ENCODE measurements around the gene GRID2IP. TPM values are rescaled to one million over a fixed set of nuclear protein-coding genes. Genes with fewer than 3 reads are reported as not detected.

The GRID2IP gene
- total and polyA plus RNA-seq, 2 donors (not counting 1 experiment from before 2014, with no cell fraction given), result 0.72 to 1.7 TPM

DNA sequence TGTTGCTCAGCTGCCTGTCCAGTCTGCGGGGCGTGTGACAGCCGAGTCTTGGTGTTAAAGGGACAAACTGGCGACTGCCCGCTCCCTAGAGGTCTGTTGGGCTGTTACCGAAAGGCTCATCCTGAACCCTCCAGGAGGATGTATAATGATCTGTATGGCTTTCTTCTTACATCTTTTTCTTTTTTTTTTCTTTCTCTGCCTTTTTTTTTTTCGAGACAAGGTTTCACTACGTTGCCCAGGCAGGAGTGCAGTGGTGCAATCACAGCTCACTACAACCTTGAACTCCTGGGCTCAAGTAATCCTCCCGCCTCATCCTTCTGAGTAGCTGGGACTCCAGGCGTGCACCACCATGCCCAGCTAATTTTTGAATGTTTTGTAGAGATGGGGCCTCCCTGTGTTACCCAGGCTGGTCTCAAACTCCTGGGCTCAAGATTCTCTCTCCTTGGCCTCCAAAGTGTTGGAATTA, 39.4 kb upstream of the GRID2IP start:
- Histone ChIP-seq H3K9me3 (ENCODE audit: control extremely low read depth in 1 of 3, control insufficient read depth in 2 of 3, insufficient read depth in 1 of 3, low read length in 2 of 3) (no peaks in the 10 kb centered on the region), H3K4me3 (ENCODE audit: control extremely low read depth in 1 of 5, extremely low read depth in 1 of 5, insufficient read depth in 1 of 5, low read depth in 2 of 5, low read length in 4 of 5) (peak overlapping the region; percentile 45 to 82 (median 74)), H2AFZ (ENCODE audit: insufficient read depth, low read depth, low read length, poor library complexity, severe bottlenecking) (peak overlapping the region; percentile 90), H3K27ac (ENCODE audit: low read length in 2 of 2) (peak overlapping the region in 1 of 2 donors; percentile 76), H4K20me1 (ENCODE audit: control insufficient read depth, insufficient read depth, low read length, poor library complexity, severe bottlenecking) (peaks cover 11% of the 10 kb centered on the region), H3K4me1 (ENCODE audit: control insufficient read depth in 2 of 2, insufficient read depth in 2 of 2, low read length in 2 of 2) (peaks cover 15 to 19% of the 10 kb centered on the region in 2 donors), H3K9ac (ENCODE audit: low read length) (peak overlapping the region; percentile 83), H3K36me3 (replicated peaks in 1 of 2; ENCODE audit: control extremely low read depth in 1 of 2, control insufficient read depth in 1 of 2, extremely low read depth in 1 of 2, insufficient read depth in 2 of 2, low read length in 1 of 2) (peaks cover 3 to 60% of the 10 kb centered on the region in 2 experiments), H3K27me3 (replicated peaks in 1 of 4; ENCODE audit: control extremely low read depth in 1 of 4, control insufficient read depth in 3 of 4, insufficient read depth in 4 of 4, low read length in 3 of 4) (no peaks in the 10 kb centered on the region), H3K4me2 (replicated peaks; ENCODE audit: low read depth, low read length, poor library complexity, severe bottlenecking) (peak overlapping the region; percentile 96), H3K79me2 (ENCODE audit: control insufficient read depth, insufficient read depth, low read length) (peaks cover 45% of the 10 kb centered on the region)
- Mint-ChIP-seq H3K9me3 (ENCODE audit: insufficient read depth) (no peaks in the 10 kb centered on the region), H3K27me3 (no peaks in the 10 kb centered on the region), H3K4me3 (peak overlapping the region; percentile 88), H3K4me1 (peaks cover 13% of the 10 kb centered on the region), H3K27ac (peak overlapping the region; percentile 88)
- intact Hi-C loops (cut with micrococcal nuclease), result loop anchor here (1.0 to 5.0 kb wide), 3 partner anchors 13 to 267 kb away; partner anchors contain the start of genes ZDHHC4 and ZNF12
- CTCF ChIA-PET, result interaction anchor here (0.9 to 2.0 kb wide), 10 partner anchors 10 to 593 kb away, joined by 3 to 6 read pairs (median 4); partner anchors contain the start of gene DAGLB
- POLR2A ChIA-PET, result interaction anchor here (0.6 to 1.2 kb wide), 5 partner anchors 9 to 158 kb away, joined by 3 to 9 read pairs (median 4); partner anchors contain the start of genes ZDHHC4 and ZNF316
- DNase-seq (no peak), ATAC-seq (ENCODE audit: low read depth) (no peak)
- 6% methylated on average over 3 of the region's 10 CpGs for WGBS (ENCODE audit: insufficient coverage)
- TF ChIP-seq, protein P1, sequence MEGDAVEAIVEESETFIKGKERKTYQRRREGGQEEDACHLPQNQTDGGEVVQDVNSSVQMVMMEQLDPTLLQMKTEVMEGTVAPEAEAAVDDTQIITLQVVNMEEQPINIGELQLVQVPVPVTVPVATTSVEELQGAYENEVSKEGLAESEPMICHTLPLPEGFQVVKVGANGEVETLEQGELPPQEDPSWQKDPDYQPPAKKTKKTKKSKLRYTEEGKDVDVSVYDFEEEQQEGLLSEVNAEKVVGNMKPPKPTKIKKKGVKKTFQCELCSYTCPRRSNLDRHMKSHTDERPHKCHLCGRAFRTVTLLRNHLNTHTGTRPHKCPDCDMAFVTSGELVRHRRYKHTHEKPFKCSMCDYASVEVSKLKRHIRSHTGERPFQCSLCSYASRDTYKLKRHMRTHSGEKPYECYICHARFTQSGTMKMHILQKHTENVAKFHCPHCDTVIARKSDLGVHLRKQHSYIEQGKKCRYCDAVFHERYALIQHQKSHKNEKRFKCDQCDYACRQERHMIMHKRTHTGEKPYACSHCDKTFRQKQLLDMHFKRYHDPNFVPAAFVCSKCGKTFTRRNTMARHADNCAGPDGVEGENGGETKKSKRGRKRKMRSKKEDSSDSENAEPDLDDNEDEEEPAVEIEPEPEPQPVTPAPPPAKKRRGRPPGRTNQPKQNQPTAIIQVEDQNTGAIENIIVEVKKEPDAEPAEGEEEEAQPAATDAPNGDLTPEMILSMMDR (IDR thresholded peaks at IDR 0.05), result no peak
- no peak for TF ChIP-seq EZH2 (IDR thresholded peaks at IDR 0.05; ENCODE audit: borderline replicate concordance, insufficient read depth, low read depth, low read length, poor library complexity, severe bottlenecking)

All from B cell (primary cell).